GM18520 (cell line): ENCODE data around the gene ENPP7.

ENCODE experiments used
- ATAC-seq: cut with Tn5 transposase; IDR thresholded peaks from one replicate; pipeline ENCODE4 v1.9.1; 2021; ENCODE audit not compliant: unreplicated experiment

ENPP7 gene

GRCh38 chr17:79730437-79730768 is 340 bp upstream of the ENPP7 start:
- ATAC-seq: no peak

DNA sequence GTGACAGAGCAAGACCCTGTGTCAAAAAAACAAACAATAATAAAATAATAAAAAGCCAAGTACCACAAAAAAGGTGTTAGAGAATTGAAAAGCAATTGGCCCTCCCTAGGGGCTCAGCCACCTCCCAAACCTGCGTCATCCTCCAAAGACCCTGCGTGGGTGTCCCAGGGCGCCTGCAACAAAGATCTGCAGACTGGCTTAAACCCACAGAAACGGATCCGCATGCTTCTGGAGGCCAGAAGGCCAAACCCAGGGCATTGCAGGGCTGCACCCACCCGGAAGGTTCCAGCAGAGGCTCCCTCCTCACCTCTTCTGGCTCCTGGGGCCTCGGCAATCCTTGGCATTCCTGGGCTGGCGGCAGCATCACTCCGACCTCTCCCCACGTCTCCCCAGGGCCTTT is 1.5 kb downstream of the ENPP7 start:
- no peak for ATAC-seq

DNA sequence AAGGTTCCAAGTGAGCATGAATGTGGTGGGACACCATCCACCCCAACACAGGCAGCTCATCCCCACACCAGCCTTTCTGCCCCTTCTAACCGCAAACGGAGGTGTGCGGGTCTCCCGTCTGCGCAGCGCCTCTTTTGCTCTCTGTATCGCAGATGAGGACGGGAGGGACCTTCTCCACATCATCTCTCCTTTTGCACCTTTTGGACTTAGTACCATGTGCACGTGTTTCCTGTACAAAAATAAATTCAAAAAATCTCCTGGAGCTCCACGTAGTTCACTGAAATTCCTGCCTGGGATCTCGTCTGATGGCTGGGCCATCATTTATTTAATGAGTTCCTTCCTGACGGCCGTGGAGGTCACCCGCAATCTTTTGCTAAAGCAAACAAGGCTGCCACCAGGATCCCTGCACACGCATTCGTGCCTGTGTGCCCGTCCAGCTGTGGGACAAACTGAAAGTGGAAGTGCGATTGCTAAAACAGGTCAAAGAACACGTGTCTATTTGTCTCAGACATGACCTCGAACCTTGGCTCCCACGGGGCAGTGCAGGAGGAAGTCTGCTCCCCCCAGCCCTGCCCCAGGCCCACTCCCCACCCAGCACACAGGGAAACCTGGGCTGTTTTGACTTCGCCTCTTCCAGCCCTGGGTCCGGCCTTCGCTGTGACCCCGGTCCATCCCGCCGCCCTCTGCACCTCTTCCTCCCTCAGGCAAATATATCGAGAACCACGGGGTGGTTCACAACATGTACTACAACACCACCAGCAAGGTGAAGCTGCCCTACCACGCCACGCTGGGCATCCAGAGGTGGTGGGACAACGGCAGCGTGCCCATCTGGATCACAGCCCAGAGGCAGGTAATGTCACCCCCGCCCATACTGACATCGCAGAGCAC is 2.3 kb downstream of the ENPP7 start:
- ATAC-seq: no peak

- no peak for ATAC-seq
Measured at GRCh38 chr17:79733692-79734070, 2.9 kb downstream of the ENPP7 start.

DNA sequence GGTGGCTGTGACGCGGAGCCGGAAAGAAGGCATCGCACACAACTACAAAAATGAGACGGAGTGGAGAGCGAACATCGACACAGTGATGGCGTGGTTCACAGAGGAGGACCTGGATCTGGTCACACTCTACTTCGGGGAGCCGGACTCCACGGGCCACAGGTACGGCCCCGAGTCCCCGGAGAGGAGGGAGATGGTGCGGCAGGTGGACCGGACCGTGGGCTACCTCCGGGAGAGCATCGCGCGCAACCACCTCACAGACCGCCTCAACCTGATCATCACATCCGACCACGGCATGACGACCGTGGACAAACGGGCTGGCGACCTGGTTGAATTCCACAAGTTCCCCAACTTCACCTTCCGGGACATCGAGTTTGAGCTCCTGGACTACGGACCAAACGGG is 4.4 kb downstream of the ENPP7 start:
- ATAC-seq: no peak

GRCh38 chr17:79737046-79737921 is 6.5 kb downstream of the ENPP7 start:
- no peak for ATAC-seq

DNA sequence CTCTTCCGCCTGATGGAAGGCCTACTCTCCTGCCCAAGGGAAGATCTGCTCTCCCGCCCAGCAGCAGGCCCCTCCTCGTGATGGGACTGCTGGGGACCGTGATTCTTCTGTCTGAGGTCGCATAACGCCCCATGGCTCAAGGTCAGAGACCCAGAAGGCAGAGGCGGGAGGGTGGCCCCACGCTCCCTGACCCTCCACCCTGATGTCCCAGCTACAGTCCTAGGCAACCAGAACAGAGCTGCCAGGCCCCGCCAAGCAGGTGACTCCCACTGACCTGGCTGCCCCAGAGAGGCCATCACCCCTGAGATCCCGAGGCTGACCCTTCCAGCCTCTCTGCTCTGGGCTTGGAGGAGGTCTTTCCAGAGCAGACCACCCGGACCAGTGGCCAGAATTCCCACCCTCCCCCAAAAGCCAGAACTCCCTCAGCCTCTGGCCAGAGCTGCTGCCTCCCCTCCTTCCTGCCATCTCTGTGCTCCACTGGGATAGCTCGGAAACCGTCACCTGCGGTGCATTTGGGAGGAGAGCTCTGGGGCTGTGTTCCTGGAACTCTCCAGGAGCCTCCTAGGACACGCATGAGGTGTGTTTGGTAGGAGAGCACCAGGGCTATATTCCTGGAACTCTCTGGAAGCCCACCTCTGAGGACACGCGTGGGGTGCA is 7.3 kb downstream of the ENPP7 start:
- no peak for ATAC-seq

GRCh38 chr17:79738643-79739042 is 7.9 kb downstream of the ENPP7 start:
- no peak for ATAC-seq

- no peak for ATAC-seq
Measured at GRCh38 chr17:79739148-79740062, 8.7 kb downstream of the ENPP7 start.

DNA sequence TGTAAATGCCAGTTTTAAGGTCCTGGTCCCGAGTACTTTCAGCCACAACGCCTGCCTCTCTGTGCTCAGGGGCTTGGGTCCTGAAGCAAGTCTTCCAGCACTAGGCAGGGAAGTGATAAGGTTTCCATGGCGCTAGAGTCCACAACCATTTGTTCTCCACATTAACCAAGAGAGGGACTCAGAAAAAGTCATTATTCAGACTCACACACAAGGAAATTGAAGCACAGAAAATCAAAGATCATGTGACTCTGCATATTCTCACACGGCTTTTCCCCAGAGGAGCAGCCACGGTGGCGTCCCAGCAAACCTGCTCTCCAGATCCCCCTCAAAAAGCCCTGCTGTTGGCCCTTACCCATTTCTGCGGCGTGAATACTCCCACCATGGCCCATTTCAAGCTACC is 9.7 kb downstream of the ENPP7 start:
- no peak for ATAC-seq

GRCh38 chr17:79741401-79741750 is 10.6 kb downstream of the ENPP7 start:
- no peak for ATAC-seq

GRCh38 chr17:79741751-79742588 is 11.2 kb downstream of the ENPP7 start:
- ATAC-seq: no peak

- ATAC-seq: no peak
Measured at GRCh38 chr17:79742589-79742918, 11.8 kb downstream of the ENPP7 start.

DNA sequence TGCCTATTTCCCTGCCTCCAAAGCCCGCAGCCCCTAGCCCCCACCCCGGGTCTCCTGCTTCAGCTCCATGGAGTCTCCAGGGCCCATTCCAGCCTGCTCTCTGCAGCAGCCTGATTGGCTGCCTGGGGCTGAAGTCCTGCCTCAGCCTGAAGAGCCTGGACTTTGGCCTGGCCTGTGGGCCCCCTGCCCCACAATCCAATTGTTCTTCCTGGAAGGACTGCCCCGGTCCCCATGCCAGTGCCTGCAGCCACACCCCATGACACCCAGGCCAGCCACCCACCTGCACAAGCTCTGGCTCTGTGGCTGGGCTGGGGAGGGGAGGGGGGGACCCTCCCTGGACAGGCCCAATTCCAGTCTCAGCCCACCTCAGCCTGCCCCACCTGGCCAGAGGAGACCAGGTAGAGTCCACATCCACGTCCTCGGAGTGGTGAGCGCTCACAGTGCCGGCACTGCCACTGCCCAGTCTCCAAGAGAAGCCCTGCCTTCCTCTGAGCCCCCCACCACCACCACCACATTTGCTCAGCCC is 12.3 kb downstream of the ENPP7 start:
- no peak for ATAC-seq

DNA sequence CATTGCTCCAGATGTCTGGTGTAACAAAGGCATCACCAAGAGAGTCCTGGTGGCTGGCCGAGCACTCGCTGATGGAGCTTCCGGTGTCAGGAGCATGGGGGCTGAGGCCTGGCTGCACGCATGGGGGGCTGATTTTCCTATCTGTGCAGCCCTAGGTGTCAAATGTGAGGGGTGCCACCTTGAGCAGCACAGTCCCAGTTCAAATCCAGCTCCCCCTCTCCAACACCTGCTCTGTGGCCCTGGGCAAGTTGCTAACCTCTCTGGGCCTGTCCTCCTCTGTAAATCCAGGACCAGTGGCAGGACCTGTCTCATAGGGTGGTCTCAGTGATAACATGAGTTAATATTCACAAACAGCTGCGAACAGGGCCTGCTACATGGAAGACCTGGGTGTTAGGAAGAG is 12.9 kb downstream of the ENPP7 start:
- ATAC-seq: no peak

- ATAC-seq: no peak
Measured at GRCh38 chr17:79745641-79746105, 14.9 kb downstream of the ENPP7 start.

DNA sequence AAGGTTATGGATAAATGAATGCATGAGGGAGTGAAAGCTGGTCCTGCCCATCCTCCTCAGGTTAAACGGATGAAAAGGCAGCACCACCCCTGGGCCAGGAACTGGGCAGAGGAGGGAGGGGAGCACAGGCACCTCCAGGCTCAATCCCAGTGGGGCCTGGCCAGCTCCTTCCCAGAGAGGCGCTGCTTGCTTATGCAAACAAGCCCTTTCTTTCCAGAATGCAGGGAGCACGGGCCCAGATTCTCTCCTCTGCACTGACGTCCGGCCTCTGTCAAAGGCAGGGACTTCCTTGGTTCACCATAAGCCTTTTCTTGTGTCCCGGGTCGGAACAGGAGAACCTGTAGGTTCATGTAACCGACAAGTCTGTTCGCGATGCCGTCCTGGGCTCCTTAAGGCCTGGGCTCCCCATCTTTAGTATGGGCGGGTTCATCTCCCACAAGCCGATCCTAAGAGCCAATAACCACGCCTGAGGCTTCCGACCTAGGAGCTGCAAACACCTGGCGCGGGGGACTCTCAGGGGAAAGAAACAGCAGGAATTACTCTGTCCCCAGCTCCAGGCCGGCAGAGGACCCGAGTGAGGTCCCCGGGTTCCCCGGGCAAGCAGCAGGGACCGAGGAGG is 16.3 kb downstream of the ENPP7 start:
- no peak for ATAC-seq

GRCh38 chr17:79747508-79748294 is 17.0 kb downstream of the ENPP7 start:
- ATAC-seq: no peak
